Measurements from ENCODE around the gene MGAT4B.

MGAT4B gene

GRCh38 chr5:179797741-179798140 is 8.9 kb downstream of the MGAT4B start:
- DNase-seq (ENCODE audit: insufficient read length, low spot score) (no peak), FAIRE-seq (no peak)
- TF ChIP-seq POLR2A (IDR thresholded peaks at IDR 0.05; ENCODE audit: low read depth, low read length), result no peak

DNA sequence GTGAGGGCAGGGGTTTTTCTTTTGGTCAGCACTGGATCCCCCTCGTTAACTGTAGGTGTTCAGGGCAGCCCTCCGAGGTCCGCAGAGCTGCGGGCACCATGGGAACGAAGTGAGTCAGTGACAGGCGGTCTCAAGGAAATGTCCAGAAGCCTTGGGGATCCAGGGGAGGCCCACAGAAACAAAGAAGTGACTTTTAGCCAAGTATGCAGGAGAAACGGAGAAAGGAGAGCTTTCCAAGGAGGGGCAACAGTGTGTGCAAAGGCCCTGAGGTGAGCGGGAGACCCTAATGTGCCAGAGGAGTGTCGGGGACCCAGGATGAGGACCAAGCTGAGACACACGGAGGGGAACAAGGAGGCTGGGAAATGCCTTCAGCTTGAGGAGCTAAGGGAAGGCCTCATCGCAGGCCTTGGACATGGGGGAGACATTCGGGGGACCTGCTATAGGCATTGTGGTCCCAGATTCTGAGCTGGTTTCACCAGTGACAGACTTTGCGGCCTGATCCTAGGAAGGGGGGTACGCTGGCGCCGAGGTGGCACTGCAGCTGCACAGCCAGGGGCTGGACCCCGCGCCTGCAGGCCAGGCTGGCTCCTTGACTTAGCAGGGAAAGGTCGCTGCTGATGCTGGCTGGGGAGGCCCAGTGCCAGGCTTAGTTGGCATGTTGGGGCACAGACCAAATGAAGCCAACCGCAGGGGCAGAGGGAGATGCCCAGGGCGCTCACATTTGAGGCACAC is 9.6 kb downstream of the MGAT4B start:
- TF ChIP-seq POLR2A (IDR thresholded peaks at IDR 0.05; ENCODE audit: low read depth, low read length) (no peak), POLR2AphosphoS5 (IDR thresholded peaks at IDR 0.05; ENCODE audit: low read depth, low read length) (no peak), SPI1 (IDR thresholded peaks at IDR 0.05; ENCODE audit: low read depth, low read length) (no peak), PAX5 (IDR thresholded peaks at IDR 0.05; ENCODE audit: insufficient read depth, low read length, severe bottlenecking) (no peak), POU2F2 (IDR thresholded peaks at IDR 0.05; ENCODE audit: low read depth, low read length) (no peak), TAF1 (IDR thresholded peaks at IDR 0.05; ENCODE audit: low read depth, low read length) (no peak)
- DNase-seq (ENCODE audit: insufficient read length, low spot score) (no peak), FAIRE-seq (peak; percentile 41)

DNA sequence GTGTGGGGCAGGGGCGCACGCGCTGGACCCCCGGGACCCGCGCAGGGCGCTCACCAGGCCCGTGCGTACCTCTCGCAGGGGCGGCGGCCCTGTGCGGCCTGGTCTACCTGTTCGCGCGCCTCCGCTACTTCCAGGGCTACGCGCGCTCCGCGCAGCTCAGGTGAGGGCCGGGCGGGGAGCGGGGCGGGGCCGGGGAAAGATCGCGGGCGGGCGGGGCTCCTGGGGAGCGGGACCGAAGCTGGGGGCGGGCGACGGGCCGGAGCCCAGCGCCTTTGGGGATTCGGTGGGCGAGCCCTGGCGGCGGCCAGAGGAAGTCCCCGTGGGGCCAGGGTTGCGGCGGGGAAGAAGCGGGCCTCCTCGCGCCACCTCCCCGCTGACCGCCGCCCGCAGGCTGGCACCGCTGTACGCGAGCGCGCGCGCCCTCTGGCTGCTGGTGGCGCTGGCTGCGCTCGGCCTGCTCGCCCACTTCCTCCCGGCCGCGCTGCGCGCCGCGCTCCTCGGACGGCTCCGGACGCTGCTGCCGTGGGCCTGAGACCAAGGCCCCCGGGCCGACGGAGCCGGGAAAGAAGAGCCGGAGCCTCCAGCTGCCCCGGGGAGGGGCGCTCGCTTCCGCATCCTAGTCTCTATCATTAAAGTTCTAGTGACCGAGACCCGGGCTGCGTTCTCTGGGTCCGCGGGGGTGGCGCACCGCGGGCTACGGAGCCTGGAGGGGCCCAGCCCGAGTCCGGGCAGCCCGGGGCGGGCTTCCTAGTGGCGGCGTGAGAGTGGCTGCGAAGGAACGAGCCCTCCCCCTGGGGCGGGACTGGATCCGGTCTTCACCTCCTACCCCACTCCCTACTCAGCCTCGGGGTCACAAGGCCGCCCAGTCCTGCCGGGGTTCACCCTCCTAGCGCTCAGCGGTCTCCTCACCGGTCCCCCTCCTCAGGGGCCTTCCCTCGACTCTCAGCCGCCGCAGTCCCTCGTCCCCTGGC is 10.5 kb downstream of the MGAT4B start:
- TF ChIP-seq POLR2A (IDR thresholded peaks at IDR 0.05; ENCODE audit: low read depth, low read length), result peak; percentile 63
- peak; percentile 69 for TF ChIP-seq POLR2AphosphoS5 (IDR thresholded peaks at IDR 0.05; ENCODE audit: low read depth, low read length)
- TF ChIP-seq SPI1 (IDR thresholded peaks at IDR 0.05; ENCODE audit: low read depth, low read length), result peak; percentile 76
- TF ChIP-seq POU2F2 (IDR thresholded peaks at IDR 0.05; ENCODE audit: low read depth, low read length), result peak; percentile 56; the same call in 1 of the 2 replicates
- no peak for TF ChIP-seq TAF1 (IDR thresholded peaks at IDR 0.05; ENCODE audit: low read depth, low read length)
- no peak for TF ChIP-seq PAX5 (IDR thresholded peaks at IDR 0.05; ENCODE audit: insufficient read depth, low read length, severe bottlenecking)
- DNase-seq (ENCODE audit: insufficient read length, low spot score), result peak; percentile 78
- FAIRE-seq, result peak; percentile 98

DNA sequence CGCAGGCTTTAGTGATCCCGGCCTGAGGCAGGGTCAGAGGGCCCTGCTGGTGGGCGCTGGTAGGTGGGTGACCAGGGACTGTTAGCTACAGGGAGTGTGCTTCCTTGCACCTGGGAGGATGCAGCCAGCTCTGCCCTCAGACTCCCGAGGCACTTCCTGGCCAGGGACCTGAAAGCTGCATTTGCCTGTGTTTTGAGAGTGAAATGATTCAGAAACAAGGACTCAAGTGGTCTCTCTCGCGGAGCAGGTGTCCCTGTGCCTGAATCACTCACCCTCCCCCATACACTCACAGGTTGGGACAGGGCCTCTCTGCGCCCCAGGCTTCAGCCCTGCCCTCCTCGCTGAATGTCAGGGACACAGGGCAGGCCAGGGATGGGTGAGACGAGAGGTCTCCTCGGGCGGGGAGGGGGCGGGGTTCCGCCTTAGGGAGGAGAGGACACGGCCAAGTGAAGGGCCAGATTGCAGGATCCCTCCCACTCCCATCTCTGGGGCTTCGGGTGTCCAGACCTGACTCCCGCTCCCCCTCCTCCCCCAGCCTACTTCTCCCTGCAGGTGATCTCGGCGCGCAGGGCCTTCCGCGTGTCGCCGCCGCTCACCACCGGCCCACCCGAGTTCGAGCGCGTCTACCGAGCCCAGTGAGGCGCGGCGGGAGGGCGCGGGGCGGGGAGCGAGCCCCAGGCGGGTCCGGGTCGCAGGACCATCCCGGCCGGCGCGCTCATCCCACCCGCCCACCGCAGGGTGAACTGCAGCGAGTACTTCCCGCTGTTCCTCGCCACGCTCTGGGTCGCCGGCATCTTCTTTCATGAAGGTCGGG is 11.4 kb downstream of the MGAT4B start:
- FAIRE-seq (no peak), DNase-seq (ENCODE audit: insufficient read length, low spot score) (no peak)
- TF ChIP-seq POLR2AphosphoS5 (IDR thresholded peaks at IDR 0.05; ENCODE audit: low read depth, low read length) (no peak), PAX5 (IDR thresholded peaks at IDR 0.05; ENCODE audit: insufficient read depth, low read length, severe bottlenecking) (no peak), SPI1 (IDR thresholded peaks at IDR 0.05; ENCODE audit: low read depth, low read length) (no peak), POU2F2 (IDR thresholded peaks at IDR 0.05; ENCODE audit: low read depth, low read length) (no peak), POLR2A (IDR thresholded peaks at IDR 0.05; ENCODE audit: low read depth, low read length) (no peak)

- DNase-seq (ENCODE audit: insufficient read length, low spot score), result no peak
- FAIRE-seq, result no peak
- TF ChIP-seq SPI1 (IDR thresholded peaks at IDR 0.05; ENCODE audit: low read depth, low read length), result no peak
Observed at GRCh38 chr5:179794575-179794974, 12.1 kb downstream of the MGAT4B start.

GRCh38 chr5:179794171-179794570 is 12.5 kb downstream of the MGAT4B start:
- FAIRE-seq (peak; percentile 13), DNase-seq (ENCODE audit: insufficient read length, low spot score) (no peak)
- TF ChIP-seq POLR2A (IDR thresholded peaks at IDR 0.05; ENCODE audit: low read depth, low read length), result no peak
- TF ChIP-seq SPI1 (IDR thresholded peaks at IDR 0.05; ENCODE audit: low read depth, low read length), result no peak

- peak; percentile 76 for FAIRE-seq
- DNase-seq (ENCODE audit: insufficient read length, low spot score), result no peak
- TF ChIP-seq SPI1 (IDR thresholded peaks at IDR 0.05; ENCODE audit: low read depth, low read length), result no peak
- no peak for TF ChIP-seq POU2F2 (IDR thresholded peaks at IDR 0.05; ENCODE audit: low read depth, low read length)
- no peak for TF ChIP-seq PAX5 (IDR thresholded peaks at IDR 0.05; ENCODE audit: insufficient read depth, low read length, severe bottlenecking)
- TF ChIP-seq POLR2A (IDR thresholded peaks at IDR 0.05; ENCODE audit: low read depth, low read length), result no peak
- TF ChIP-seq POLR2AphosphoS5 (IDR thresholded peaks at IDR 0.05; ENCODE audit: low read depth, low read length), result no peak
- TF ChIP-seq TAF1 (IDR thresholded peaks at IDR 0.05; ENCODE audit: low read depth, low read length), result no peak
Observed at GRCh38 chr5:179793468-179794139, 13.1 kb downstream of the MGAT4B start, which contains the start of gene LTC4S. TSS of gene LTC4S (plus strand) at chr5:179793986. CDS start at chr5:179794081, 95 bp downstream.

DNA sequence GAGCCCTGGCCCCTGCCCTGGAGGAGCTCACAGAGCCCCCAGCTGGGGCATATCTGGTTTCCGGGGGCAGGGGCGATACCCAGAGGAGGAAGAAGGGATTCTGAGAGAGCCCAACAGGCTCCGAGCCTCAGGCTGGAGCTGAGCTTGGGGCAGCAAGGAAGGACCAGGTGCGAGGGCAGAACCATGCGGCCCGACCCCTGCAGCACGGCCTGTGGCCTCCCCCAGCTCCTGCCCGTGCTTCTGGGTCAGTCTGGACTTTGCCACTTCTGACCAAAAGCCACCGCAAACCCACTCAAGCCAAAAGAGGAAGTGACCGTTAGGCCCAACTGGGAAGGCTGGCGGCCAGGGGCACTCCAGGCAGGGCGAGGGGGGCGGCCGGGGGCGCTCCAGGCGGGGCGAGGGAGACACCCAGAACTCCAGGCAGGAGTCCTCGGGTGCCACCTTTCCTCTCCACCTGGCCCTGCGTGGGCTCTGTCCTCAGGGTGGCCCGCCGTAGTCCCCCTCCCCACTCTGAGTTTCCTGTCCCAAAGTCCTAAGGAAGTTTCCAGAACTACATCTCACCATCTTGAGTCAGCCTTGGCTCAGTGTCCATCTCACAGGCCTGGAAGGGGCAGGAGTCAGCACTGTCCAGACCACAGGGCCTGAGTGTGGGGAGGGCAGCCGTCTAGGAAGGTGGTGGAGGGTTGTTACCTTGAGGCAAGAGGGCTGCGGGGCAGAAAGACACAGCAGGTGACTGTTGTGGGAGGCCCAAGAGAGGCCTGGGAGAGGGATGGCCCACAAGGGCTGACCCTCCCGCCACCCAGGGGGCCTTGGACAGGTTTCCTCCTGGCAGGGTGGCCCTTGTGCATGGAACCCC is 13.8 kb downstream of the MGAT4B start:
- FAIRE-seq (no peak), DNase-seq (ENCODE audit: insufficient read length, low spot score) (no peak)
- TF ChIP-seq TAF1 (IDR thresholded peaks at IDR 0.05; ENCODE audit: low read depth, low read length) (no peak), POU2F2 (IDR thresholded peaks at IDR 0.05; ENCODE audit: low read depth, low read length) (no peak), PAX5 (IDR thresholded peaks at IDR 0.05; ENCODE audit: insufficient read depth, low read length, severe bottlenecking) (no peak), POLR2A (IDR thresholded peaks at IDR 0.05; ENCODE audit: low read depth, low read length) (no peak), SPI1 (IDR thresholded peaks at IDR 0.05; ENCODE audit: low read depth, low read length) (peak; percentile 81), POLR2AphosphoS5 (IDR thresholded peaks at IDR 0.05; ENCODE audit: low read depth, low read length) (no peak)

All from GM12891 (cell line).